Measurements from ENCODE around the gene PLG.
"Not testable (repeated sequence)": the region's sequence is repeated elsewhere in the genome, so short reads cannot be mapped to it uniquely, and the experiment has no call there.

DNA sequence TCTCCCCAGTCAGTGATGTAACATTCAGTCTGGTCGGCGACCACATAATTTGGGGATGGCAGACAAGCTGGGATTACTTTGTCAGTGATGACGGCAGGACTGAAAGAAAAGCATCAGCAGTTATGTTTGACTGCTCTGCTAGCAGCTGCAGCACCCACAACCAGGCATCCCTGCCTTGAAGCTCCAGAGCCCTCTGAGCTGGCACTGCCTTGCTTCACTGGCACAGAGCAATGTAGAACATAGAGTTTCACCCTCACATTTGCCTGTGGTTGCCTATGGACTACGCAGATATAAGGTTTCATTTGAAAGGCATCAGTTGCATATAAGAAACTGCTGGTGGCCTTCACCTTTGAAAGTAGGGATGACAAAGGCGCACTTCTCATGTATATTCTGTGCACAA is 25.6 kb upstream of the PLG start:
- TF ChIP-seq, protein P1, sequence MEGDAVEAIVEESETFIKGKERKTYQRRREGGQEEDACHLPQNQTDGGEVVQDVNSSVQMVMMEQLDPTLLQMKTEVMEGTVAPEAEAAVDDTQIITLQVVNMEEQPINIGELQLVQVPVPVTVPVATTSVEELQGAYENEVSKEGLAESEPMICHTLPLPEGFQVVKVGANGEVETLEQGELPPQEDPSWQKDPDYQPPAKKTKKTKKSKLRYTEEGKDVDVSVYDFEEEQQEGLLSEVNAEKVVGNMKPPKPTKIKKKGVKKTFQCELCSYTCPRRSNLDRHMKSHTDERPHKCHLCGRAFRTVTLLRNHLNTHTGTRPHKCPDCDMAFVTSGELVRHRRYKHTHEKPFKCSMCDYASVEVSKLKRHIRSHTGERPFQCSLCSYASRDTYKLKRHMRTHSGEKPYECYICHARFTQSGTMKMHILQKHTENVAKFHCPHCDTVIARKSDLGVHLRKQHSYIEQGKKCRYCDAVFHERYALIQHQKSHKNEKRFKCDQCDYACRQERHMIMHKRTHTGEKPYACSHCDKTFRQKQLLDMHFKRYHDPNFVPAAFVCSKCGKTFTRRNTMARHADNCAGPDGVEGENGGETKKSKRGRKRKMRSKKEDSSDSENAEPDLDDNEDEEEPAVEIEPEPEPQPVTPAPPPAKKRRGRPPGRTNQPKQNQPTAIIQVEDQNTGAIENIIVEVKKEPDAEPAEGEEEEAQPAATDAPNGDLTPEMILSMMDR (conservative IDR thresholded peaks at IDR 0.05 in 1 of 2, IDR thresholded peaks at IDR 0.05 in 1 of 2; ENCODE audit: low read depth in 1 of 2, low read length in 2 of 2): not testable (repeated sequence)
- TF ChIP-seq EZH2 (IDR thresholded peaks at IDR 0.05; ENCODE audit: low read length, missing control alignments): not testable (repeated sequence)

All from fibroblast of lung (primary cell).